Retinal pigment epithelial cell (primary cell): Measurements from ENCODE around the gene SLC43A2.
"Not testable (repeated sequence)": the region's sequence is repeated elsewhere in the genome, so short reads cannot be mapped to it uniquely, and the experiment has no call there.

Experiments
- DNase-seq: peaks from one replicate; pipeline ENCODE4 v3.0.0-alpha.2; 2010; ENCODE audit warnings: low read depth
- H3K4me3 ChIP-seq: 2 replicates; pipeline ENCODE4 v1.5.1; 2011; ENCODE audit warnings: mild to moderate bottlenecking, low read length, control low read depth, moderate library complexity
- CTCF ChIP-seq: conservative IDR thresholded peaks from 2 replicates; pipeline ENCODE4 v1.5.1; 2011; ENCODE audit warnings: low read depth, low read length, control low read depth, inconsistent platforms

The SLC43A2 gene

GRCh38 chr17:1563786-1564613 is 64.6 kb downstream of the SLC43A2 start:
- TF ChIP-seq CTCF = no peak
- DNase-seq = no peak
- H3K4me3 ChIP-seq = no peak overlapping the region

- H3K4me3 ChIP-seq = not testable (repeated sequence)
Observed at GRCh38 chr17:1563471-1563785, 65.2 kb downstream of the SLC43A2 start.

DNA sequence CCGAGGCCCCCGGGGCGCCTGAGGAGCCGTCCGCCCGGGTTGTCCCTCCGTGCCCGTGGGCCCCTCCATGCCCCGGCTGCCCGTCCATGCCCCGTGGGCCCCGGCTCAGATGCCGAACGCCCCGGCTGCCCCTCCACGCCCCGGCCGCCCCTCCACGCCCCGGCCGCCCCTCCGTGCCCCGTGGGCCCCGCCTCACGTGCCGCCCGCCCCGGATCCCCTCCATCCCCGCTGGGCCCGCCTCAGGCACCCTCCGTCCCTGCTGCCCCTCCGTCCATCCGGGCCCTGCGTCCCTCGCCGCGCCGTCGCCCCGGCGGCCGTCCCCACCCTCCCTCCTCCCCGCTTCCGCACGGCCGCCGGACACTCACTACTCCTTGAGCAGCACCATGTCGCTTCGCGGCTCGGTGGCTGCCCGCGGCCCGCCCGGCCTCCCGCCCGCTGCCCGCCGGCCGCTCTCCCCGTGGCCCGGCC is 66.4 kb downstream of the SLC43A2 start:
- TF ChIP-seq CTCF = no peak
- peak overlapping the region; percentile 79 for H3K4me3 ChIP-seq
- no peak for DNase-seq

More at GRCh38 chr17:1563471-1563785, 65.2 kb downstream of the SLC43A2 start:
- not testable (repeated sequence) for DNase-seq

GRCh38 chr17:1561420-1562175 is 67.0 kb downstream of the SLC43A2 start:
- TF ChIP-seq CTCF = peak; percentile 21
- peak overlapping the region; percentile 79 for H3K4me3 ChIP-seq
- DNase-seq = no peak

DNA sequence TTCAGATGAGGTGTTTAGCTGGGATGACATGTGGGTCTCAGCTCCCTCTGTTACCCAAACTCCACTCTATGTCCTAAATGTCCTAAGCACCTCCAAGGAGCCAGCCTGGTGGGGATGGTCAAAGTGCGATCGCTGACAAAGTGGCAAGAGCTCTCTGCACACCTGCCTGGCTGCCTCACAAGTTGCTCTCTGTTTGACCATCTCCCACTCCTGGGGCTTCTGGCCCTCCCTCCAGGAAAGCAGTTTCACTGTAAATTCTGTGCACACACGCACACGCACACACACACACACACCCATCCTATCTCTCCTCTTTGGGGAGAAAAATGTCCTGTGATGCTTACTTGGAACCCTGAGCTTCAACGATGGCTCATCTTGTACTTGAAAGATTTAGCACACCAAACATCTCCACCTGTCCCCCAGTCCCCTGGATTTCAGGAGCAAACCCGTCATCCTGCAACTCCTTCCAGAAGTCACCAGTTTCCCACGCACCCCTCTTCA is 67.7 kb downstream of the SLC43A2 start:
- no peak for TF ChIP-seq CTCF
- peak overlapping the region; percentile 79 for H3K4me3 ChIP-seq
- DNase-seq = no peak

DNA sequence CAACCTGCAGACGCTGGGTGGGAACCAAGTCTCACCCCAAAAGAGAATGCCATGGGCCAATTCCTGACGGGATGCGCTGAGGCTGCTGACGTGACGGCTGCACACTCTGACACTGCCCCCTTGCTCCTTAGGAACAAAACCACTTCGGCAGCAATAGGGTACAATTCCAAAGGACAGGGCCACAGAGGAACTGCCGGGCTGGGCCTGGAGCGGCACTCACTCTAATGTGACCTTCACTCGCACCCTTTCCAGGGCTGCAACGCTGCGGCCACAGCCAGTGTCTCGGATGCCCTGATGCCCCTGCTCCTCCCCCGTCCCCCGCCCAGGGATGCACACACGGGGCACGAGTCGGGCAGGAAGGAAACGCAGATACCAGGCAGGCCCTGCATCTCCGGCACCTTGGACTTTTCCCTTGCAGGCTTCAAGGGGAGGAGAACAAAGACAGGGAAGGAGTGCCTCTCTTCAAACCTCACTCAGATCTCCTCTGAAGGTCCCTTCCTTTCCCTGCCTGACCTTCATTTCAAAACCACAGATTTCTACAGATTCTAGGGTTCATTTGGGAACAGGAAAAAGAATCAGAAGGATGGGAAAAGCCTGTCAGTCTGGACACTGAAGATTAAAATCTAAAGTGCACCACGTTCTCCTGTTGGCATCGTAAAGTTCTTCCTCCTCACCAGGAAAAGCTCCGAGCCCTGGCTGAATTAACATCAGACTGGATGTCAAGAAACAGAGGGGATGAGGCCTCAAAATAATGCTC is 68.4 kb downstream of the SLC43A2 start:
- TF ChIP-seq CTCF = no peak
- peak overlapping the region; percentile 79 for H3K4me3 ChIP-seq

More for the DNA sequence above, 68.4 kb downstream of the SLC43A2 start:
- DNase-seq = no peak
